Measurements from ENCODE around the gene NEDD4.

Gene NEDD4

DNA sequence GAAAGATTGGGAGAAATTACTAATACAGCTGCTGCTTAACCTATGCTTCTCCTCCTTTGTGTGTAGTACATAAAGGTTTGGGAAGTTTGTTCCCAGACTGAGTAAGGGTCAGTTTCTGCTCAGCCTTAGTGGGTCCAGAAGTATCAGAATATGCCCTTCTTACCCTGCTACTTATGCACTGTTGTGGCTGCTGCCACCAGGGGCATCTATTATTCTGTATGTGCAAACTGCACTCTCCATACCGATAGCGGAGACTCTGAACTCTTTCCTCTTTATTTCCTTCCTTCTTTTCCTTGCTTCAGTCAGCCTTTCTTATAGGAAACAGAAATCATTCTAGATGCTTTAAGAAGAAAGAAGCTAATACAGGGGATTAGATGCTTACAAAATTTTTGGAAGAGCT is 4.0 kb downstream of the NEDD4 start:
- DNase-seq (ENCODE audit: extremely low spot score), result no peak
- ChIA-PET POLR2A (no interaction called here), CTCF (no interaction called here)
- TF ChIP-seq, protein P1, sequence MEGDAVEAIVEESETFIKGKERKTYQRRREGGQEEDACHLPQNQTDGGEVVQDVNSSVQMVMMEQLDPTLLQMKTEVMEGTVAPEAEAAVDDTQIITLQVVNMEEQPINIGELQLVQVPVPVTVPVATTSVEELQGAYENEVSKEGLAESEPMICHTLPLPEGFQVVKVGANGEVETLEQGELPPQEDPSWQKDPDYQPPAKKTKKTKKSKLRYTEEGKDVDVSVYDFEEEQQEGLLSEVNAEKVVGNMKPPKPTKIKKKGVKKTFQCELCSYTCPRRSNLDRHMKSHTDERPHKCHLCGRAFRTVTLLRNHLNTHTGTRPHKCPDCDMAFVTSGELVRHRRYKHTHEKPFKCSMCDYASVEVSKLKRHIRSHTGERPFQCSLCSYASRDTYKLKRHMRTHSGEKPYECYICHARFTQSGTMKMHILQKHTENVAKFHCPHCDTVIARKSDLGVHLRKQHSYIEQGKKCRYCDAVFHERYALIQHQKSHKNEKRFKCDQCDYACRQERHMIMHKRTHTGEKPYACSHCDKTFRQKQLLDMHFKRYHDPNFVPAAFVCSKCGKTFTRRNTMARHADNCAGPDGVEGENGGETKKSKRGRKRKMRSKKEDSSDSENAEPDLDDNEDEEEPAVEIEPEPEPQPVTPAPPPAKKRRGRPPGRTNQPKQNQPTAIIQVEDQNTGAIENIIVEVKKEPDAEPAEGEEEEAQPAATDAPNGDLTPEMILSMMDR (IDR thresholded peaks at IDR 0.05; ENCODE audit: control extremely low read depth, extremely low read depth, low read depth, missing control alignments), result no peak

DNA sequence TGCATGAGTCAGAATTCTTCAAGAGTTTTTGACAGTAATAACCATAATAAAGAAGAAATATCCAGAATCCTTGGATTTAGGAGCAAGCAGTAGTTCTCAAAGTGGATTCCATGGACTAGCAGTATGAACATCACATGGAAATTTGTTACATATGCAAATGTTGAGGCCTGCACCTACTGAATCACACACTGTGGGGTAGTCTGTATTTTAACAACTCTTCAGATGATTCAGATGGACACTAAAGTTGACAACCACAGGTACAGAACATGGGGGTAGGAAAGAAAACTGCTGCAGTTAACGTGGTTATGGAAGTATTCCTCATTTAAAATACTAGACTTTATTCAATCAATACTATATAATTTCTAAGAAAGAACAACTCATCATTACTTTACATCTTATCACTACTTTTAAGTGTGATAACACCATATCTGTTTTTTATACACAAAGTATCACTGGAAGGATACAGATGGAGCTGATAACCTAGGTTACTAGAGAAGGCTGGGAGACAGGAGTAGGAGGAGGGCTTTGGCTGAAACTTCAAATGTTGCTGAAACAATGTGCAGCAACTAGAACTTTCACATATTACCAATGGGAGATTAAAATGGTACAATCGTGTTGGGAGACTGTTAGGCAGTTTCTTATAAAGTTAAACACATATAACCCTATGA is 11.7 kb downstream of the NEDD4 start:
- no peak for DNase-seq (ENCODE audit: extremely low spot score)
- POLR2A ChIA-PET, result no interaction called here
- TF ChIP-seq, protein P1 (IDR thresholded peaks at IDR 0.05; ENCODE audit: control extremely low read depth, extremely low read depth, low read depth, missing control alignments), result no peak
- CTCF ChIA-PET, result interaction anchor here (0.7 kb wide), 1 partner anchor 44 kb away, joined by 3 read pairs; no protein-coding TSS in a partner anchor

DNA sequence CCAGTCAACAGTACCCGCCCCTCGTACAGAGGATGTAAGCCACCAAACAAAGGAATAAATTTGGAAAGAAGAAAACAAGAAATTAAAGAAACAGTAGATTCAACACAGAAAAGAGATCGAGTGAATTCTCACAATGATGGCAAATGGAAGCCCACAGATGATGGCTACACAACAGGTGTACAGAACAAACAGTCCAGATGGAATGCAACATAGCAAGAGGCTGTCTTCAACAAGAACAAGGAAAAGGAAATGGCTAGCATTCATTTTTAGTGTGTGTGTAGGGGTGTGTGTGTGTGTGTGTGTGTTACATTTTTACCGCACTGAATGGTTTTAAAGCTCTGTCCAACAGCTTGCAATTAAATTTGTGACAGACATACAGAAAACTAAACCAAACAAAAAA is 12.9 kb downstream of the NEDD4 start:
- ChIA-PET CTCF (no interaction called here), POLR2A (no interaction called here)
- DNase-seq (ENCODE audit: extremely low spot score), result no peak
- TF ChIP-seq, protein P1 (IDR thresholded peaks at IDR 0.05; ENCODE audit: control extremely low read depth, extremely low read depth, low read depth, missing control alignments), result no peak

DNA sequence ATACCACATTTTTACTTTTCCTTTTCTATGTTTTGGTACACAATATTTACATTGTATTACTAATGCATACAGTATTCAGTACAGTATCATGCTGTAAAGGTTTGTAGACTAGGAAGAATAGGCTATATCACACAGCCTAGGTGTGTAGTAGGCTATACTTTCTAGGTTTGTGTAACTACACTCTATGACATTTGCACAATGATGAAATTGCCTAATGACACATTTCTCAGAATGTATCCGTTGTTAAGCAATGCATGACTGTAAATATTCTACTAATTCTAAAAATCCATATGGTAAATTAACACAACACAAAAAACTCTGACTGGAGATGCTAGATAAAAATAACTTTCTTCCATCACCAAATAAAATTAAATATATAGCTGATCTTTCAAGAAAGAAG is 16.2 kb downstream of the NEDD4 start:
- TF ChIP-seq, protein P1 (IDR thresholded peaks at IDR 0.05; ENCODE audit: control extremely low read depth, extremely low read depth, low read depth, missing control alignments), result no peak
- ChIA-PET POLR2A (no interaction called here), CTCF (no interaction called here)
- no peak for DNase-seq (ENCODE audit: extremely low spot score)

DNA sequence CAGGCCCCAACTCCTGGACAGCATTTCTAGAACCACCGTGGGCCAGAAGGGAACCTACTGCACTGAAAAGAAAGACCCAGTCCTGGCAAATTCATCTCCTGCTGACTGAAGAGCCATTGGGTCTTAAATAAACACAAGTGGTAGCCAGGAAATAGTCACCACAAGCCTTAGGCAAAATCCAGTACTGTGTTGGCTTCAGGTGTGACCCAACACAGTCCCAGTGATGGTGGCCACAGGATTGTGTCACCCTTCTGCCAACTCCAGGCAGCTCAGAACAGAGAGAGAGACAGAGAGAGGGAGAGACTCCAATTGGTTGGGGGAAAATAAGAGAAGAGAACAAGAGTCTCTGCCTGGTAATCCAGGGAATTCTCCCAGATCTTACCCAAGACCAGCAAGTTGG is 23.1 kb downstream of the NEDD4 start:
- POLR2A ChIA-PET, result no interaction called here

DNA sequence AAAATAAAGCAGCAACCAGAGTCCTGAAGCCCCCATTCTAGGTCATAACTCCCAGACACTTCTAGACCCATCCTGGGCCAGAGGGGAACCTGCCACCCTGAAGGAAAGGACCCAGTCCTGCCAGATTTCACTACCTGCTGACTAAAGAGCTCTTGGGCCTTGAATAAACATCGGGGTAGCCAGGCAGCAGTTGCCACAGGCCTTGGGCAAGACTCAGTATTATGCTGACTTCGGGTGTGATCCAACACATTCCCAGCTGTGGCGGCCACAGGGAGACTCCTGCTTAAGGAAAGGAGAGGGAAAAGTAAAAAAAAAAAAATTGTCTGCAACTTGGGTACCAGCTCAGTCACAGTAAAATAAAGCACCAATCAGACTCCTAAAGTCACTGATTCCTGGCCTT is 23.8 kb downstream of the NEDD4 start:
- DNase-seq (ENCODE audit: extremely low spot score), result no peak
- ChIA-PET POLR2A (no interaction called here), CTCF (interaction anchor here (1.1 kb wide), 1 partner anchor 9 kb away, joined by 3 read pairs; no protein-coding TSS in a partner anchor)
- TF ChIP-seq, protein P1 (IDR thresholded peaks at IDR 0.05; ENCODE audit: control extremely low read depth, extremely low read depth, low read depth, missing control alignments), result no peak

More for the DNA sequence above, 23.1 kb downstream of the NEDD4 start:
- CTCF ChIA-PET, result no interaction called here
- TF ChIP-seq, protein P1 (IDR thresholded peaks at IDR 0.05; ENCODE audit: control extremely low read depth, extremely low read depth, low read depth, missing control alignments), result no peak
- no peak for DNase-seq (ENCODE audit: extremely low spot score)
